ENCODE data around the gene ARAP1.

The ARAP1 gene

DNA sequence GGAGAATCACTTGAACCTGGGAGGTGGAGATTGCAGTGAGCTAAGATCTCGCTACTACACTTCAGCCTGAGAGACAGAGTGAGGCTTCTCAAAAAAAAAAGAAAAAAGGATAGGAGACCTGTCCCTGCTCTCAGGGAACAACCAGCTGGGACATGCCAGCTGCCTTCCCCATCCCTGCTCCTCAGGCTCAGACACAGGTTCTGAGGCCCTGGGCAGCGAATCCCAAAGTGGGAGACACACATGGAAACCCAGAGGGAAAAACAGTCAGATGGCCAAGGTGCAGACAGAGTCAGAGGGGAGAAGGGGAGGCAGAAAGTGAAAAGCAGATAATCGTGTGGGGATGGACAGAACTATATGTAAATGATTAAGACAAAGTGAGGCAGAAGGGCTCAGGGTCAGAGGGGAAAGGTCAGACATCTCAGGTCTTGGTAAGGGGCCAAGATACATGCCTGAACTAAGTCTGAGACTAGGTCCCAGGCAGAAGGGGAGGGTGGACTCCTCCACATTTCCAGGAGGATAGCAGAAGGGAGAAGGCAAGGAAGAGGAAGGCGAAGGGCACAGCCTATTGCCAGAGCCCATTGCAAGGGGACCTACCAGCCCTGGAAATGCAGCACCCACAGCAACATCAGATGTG is 27.4 kb upstream of the ARAP1 start:
- no peak for DNase-seq

DNA sequence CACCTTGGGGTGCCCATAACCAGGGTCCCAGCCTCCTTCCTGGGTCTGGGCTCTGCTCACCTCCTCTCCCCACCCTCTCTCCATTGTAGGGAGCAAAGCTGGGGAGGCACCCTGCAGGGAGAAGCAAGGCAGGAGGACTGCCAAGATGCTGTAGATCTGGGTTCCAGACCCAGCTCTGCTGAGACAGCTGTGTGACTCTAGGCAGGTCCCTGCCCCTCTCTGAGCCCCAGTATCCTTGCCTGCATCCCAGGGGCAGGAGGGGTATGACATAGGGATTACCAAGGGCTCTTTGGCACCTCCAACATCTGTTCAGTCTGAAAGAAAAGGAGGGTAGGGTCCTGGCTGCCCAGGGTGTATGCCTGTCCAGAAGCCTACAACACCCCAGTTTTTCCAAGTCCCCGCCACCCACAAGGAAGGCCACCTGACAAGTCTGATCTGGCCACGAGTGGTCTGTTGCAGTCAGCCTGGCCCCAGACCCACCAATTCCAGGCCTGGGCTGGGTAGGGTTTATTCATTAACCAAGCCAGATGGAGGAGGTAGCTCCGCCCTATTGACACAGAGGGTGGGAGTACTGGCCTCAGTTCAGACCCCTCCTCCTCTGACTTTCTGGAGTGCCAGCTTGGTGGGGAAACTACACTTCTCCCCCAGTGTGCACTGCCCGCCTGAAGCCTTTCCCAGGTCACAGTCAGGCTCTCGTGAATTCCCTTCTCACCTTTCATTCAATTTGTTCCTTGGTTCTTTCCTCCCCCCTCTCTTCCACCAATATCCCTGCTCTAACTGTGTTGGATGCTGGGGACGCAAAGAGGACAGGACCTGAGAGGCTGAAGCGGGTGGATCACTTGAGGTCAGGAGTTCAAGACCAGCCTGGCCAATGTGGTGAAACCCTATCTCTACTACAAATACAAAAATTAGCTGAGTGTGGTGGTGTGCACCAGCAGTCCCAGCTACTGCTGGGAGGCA is 26.6 kb upstream of the ARAP1 start:
- DNase-seq, result peak; percentile 37

DNA sequence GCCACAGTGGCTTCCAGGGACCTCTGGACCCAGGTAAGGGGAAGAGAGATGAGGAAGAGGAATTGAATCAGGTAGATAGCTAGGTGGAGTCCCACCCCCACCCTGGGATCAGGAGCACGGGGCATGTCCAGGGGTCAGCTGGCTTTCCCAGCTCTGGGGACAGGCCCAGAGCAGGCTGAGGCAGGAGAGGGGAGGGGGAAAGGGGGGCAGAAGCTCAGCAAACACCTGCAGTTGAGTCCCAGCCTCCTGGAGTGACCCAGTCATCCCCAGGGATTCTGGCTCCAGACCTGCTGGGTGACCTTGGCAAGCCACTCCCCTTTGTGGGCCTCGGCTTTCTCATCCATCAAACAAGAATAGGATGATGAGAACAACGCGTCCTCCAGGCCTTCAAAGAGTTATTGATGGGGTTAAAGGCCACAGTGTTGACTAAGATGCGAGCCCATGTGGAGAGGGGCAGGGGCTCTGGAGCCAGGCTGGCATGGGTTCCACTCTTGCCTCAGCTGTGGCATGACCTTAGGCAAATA is 25.6 kb upstream of the ARAP1 start:
- no peak for DNase-seq

GRCh38 chr11:72776844-72777754 is 24.9 kb upstream of the ARAP1 start:
- DNase-seq, result no peak

DNA sequence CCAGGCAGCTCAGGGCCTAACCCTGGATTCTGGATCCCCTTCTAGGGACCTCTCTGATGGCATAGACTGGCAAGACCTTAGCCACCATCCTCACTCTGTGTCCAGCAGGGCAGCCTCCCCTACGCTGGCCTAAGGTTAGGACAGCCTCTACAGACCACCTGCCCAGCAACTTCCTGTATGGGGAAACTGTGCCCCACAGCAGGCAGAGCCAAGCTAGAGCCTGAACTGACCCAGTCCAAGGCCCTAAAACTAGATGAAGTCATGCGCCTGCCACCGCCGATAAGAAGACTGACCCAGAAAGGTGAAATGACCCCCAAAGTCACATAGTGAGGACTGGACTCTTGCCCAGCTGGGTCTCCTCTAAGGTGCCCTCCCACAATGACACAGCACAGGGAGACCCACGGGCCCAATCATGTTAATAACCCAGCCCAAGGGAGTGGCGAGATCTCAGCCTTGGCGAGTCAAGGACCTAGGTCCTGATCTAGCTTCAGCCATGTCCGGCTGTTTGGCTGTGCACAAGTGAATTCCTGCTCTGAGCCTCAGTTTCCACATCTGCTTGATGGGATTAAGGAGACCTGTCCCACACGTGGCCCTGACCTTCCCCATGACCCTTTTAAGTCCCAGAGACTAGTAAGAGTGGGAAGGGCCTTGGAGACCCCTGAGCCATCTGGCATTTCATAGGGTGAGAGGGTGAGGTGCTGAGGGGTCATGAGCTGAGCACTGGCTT is 24.1 kb upstream of the ARAP1 start:
- no peak for DNase-seq

- DNase-seq, result no peak
These were observed 23.3 kb upstream of the ARAP1 start for GRCh38 chr11:72775288-72776110.

- no peak for DNase-seq
These were observed 22.3 kb upstream of the ARAP1 start for GRCh38 chr11:72774499-72774898.

- no peak for DNase-seq
These were observed 21.5 kb upstream of the ARAP1 start for GRCh38 chr11:72773696-72774095.

DNA sequence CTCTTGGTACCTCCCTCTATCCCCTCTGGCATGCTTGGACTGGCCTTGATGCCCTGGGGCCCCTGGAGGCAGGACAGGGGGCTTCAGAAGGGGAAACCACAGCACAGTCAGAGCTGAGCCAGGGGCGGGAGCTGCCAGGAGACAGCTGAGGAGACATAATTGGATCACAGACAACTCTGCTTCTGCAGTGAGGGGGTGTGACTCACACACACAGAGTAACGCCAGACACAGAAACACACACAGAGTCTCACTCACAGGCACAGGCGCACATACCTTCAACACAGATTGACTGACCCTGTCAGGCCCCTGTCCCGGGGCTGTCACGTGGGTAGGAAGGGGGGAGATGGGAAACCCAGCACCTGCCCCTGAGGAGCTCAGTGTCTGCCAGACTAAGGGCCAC is 21.1 kb upstream of the ARAP1 start:
- peak; percentile 37 for DNase-seq

DNA sequence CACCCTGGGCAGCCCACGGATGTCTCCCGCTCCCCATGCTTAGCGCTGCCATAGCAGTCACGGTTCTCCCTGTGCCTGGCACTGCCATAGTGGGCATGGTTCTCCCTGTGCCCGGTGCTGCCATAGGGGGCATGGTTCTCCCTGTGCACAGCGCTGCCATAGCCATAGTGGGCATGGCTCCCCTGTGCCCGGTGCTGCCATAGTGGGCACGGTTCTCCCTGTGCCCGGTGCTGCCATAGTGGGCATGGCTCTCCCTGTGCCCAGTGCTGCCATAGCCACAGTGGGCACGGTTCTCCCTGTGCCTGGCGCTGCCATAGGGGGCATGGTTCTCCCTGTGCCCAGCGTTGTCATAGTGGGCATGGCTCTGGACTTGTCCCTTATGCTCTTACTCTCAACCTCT is 19.9 kb upstream of the ARAP1 start:
- no peak for DNase-seq

- DNase-seq, result no peak
These were observed 19.3 kb upstream of the ARAP1 start for GRCh38 chr11:72771507-72771906.

DNA sequence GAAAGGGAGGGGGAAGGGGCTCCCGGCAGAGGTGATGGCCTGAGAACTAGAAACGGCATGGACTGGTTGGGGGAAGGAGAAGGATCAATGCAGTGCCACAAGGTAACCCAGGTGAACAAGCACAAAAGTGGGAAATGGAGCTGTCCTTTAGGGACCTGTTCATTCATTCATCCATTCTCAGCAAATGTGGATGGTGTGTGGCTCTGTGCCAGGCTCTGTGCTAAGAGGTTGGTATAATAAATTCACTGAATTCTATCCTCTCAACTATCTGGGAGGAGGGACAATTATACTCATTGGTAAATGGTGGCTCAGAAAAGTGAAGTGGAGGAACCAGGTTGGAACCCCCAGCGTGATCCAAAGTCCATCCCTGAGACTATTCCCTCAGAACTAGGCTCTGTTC is 18.6 kb upstream of the ARAP1 start:
- no peak for DNase-seq

- no peak for DNase-seq
These were observed 17.5 kb upstream of the ARAP1 start for GRCh38 chr11:72769680-72770079.

- no peak for DNase-seq
These were observed 16.4 kb upstream of the ARAP1 start for GRCh38 chr11:72768581-72768980.

- no peak for DNase-seq
These were observed 15.2 kb upstream of the ARAP1 start for GRCh38 chr11:72767203-72768062.

GRCh38 chr11:72766152-72766902 is 14.1 kb upstream of the ARAP1 start:
- no peak for DNase-seq

DNA sequence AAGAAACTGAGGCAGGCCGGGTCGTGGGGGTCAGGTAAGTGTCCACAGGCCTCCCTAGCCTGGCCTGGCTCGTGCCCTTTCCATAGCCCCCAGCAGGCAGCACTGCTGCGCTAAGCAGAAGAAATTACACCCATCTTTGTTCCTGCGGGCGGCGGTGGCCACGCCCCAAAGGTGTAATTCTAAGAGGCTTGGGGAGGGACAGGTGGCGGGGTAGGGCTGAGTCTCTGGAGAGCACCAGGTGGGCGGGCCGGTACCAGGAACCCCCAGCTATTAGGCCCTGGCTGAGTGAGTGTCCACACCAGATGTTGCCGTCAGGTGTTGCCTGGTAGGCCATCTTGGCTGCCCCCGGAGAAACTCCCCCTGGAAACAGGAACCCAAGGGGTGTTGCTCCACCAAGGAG is 12.3 kb upstream of the ARAP1 start:
- no peak for DNase-seq

- no peak for DNase-seq
These were observed 11.6 kb upstream of the ARAP1 start for GRCh38 chr11:72763823-72764222.

GRCh38 chr11:72762641-72763304 is 10.6 kb upstream of the ARAP1 start:
- DNase-seq, result no peak

Measured in NCI-H1694 treated with DMSO at 0.1 percent for 48 hours (cell line).